AG10803 (cell line): ENCODE results near the gene CBFA2T3.

ENCODE experiments used
- DNase-seq: peaks from one replicate; pipeline ENCODE4 v3.0.0; 2010; ENCODE audit warnings: low read depth
- H3K4me3 ChIP-seq: 2 replicates; pipeline ENCODE4 v1.5.1; 2011; ENCODE audit warnings: mild to moderate bottlenecking, low read length, control low read depth
- TF ChIP-seq, protein P1 (sequence below): conservative IDR thresholded peaks from 2 replicates; pipeline ENCODE4 v1.5.1; 2011; ENCODE audit warnings: mild to moderate bottlenecking, low read length, control low read depth, inconsistent platforms

The CBFA2T3 gene

DNA sequence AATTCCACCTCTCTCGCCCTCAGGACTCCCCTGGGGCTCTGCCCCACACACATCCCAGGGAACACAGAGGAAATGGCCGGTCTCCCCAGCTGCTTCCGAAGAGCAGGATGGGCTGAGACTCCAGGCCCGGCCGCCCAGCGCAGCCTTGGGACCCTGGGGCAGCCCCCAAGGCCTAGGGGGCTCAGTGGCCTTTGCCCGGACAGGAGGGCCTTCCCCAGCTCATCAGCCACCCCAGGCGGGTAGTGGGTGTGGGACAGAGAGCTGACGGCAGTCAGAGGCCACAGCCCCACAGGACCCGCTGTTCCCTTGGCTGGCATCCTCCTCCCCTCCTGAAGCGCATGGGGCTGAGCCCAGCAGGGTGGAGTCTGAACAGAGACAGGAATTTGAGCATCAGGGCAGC, 6.2 kb upstream of the CBFA2T3 start:
- DNase-seq: no peak
- TF ChIP-seq, protein P1, sequence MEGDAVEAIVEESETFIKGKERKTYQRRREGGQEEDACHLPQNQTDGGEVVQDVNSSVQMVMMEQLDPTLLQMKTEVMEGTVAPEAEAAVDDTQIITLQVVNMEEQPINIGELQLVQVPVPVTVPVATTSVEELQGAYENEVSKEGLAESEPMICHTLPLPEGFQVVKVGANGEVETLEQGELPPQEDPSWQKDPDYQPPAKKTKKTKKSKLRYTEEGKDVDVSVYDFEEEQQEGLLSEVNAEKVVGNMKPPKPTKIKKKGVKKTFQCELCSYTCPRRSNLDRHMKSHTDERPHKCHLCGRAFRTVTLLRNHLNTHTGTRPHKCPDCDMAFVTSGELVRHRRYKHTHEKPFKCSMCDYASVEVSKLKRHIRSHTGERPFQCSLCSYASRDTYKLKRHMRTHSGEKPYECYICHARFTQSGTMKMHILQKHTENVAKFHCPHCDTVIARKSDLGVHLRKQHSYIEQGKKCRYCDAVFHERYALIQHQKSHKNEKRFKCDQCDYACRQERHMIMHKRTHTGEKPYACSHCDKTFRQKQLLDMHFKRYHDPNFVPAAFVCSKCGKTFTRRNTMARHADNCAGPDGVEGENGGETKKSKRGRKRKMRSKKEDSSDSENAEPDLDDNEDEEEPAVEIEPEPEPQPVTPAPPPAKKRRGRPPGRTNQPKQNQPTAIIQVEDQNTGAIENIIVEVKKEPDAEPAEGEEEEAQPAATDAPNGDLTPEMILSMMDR: no peak

DNA sequence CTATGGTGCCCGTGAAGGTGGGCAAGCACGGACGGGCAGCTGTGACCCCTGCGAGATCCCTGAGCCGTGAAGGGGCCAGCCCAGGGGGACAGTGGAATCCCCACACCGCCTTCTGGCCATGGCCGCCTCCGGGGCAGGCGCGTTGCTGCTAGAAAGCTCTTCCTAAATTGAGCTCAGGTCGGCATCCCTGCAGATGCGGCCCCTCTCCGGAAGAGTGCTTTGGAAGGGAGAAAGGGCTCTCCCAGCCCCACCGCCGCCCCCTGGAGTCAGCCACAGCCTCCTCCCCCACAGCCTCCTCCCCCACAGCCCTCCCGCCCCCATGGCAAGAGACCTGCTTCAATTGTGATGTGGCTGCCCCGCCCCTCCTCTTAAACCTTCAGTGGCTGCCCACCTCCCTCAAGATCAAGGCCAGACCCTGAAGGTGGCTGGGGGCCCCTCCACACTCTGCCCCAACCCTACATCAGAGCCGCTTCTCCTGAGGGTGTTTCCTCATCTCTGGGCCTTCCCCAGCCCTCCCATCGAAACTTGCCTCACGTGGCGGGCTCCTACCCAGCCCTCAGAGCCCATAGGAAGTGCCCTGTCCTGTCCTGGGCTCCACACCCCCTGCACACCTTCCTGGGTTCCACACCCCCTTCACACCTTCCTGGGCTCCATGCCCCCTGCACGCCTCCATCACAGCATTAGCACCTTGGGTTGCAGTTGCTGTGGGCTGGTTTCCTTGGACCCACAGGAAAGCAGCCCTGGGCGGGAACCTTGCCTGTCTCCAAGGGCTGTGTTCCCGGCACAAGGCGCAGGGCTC, 5.5 kb upstream of the CBFA2T3 start:
- DNase-seq: no peak
- H3K4me3 ChIP-seq: no peak overlapping the region
- TF ChIP-seq, protein P1: no peak

More for the DNA sequence above, 6.2 kb upstream of the CBFA2T3 start:
- no peak overlapping the region for H3K4me3 ChIP-seq

DNA sequence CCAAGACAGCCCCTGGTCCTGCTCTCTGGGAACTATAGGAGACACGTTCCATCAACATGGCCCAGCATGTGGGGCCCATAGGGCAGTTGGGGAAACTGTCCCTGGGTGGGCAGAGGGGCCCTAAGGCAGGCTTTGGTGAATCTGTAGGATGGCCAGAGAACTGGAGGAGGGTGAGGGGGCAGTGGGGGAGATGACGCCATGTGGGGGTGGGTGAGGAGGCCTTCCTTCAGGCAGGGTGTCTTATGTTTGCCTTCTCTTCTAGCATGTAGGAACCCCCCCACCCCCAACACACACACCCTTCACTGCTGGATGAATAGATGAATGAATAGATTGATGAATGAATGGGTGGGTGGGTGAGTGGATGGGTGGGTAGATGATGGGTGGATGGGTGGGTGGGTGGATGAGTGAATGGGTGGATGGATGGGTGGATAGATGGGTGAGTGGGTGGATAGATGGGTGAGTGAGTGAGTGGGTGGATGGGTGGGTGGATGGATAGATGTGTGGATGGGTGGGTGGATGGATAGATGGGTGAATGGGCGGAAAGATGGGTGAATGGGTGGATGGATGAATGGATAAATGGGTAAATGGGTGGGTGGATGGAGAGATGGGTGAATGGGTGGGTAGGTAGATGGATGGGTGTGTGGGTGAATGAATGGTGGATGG, 2.5 kb upstream of the CBFA2T3 start:
- no peak overlapping the region for H3K4me3 ChIP-seq
- TF ChIP-seq, protein P1: no peak
- no peak for DNase-seq

DNA sequence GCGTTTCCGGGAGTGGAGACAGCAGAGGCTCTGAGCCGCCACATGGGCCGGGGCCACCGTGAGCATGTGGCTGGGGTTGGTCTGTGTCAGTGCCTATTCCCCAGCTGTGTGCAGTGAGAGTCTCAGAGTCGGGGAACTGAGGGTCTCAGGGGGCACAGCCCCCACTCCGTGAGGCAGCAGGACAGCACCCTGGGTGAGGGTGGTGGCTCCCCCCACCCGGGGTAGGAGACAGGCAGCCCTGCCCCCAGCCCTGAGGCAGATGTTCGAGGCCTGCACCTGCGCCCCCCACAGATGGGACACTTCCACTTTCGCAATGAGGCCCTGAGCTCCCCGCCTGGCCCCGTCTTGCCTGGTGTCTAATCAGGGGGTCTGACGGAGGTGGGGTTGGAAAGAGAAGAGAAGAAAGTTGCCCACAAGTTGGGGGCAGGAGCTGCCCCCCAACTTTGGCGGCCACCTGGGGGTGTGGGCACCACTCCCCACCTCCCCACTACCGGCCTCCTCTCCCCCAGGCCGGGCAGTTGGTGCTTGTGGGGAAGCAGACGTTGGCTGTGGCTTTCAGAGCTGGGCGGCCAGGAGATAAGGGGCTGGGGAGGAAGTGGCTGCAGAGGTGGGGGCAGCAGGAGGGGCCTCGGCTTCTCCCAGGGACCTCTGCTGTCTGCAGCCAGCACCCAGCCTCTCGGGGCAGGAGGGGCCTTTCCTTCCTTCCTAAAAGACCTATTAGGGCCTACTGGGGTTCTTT, 1.8 kb upstream of the CBFA2T3 start:
- no peak for DNase-seq
- TF ChIP-seq, protein P1: no peak
- H3K4me3 ChIP-seq: no peak overlapping the region

DNA sequence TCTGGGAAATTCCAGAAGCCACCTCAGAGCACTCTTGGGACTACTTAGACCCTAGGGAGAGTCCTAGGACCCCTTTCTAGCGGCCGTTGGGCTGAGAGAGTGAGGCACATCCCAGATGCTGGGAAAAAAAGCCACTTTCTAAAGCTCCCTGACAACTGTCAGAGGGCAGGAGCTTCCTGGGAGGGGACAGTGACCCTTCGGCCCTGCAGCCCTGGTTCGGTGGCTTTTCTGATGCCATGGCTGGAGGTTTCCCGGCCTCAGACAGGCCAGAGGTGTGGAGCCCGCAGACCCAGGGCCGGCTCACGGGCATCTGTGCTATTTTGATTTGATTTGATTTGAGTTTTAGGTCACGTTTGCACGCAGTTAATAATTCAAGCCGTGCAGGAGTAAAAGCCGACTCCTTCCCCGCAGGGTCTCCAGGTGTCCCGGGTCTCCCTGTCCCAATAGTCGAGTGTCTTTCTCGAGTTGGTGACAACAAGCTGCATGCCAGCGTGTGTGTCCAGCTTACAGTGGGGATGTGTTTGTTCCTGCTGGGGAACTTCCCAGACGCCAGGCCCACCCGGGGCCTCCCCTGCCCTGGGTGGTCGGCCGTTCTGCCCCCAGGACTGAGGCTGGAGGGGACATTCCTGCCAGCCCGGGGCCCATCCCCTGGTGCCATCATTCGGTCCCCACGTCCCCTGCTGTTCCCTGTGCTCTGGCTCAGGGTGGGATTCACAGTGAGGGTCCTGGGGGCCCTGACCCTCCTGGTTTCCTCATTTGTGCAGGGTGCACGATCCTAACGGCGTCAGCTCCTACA, 1.0 kb upstream of the CBFA2T3 start:
- DNase-seq: no peak
- TF ChIP-seq, protein P1: no peak
- no peak overlapping the region for H3K4me3 ChIP-seq

DNA sequence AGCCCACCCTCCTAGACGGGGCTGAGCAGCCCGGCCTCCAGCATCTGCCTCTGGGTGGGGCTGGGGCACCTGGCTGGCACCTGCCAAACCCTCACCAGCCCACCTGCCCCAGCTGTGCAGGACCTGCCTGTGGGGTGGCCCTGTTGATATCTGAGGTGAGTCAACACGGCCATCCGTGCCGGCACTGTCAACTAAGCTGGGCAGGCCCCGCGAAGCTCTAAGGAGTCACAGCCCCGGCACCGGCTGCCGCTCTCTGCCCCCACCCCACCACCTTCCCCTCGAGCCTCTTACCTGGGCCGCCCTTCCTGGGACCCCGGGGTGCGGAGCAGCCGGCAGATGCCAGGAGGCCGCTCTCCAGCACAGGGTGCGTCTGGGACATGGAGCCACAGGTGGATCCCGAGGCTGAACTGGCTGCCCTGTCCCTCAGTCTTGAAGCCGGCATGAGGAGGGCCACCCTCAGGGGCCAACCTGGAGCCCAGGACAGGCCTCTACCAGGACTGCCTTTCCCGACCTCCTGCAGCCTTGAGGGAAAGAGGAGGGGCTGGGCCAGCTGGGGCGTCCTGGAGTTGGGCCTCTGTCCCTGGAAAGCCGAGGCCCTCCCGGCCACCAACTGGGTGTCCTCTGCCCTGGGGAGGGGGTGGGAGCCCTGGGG, 515 bp downstream of the CBFA2T3 start:
- H3K4me3 ChIP-seq: no peak overlapping the region
- TF ChIP-seq, protein P1: no peak
- no peak for DNase-seq
